HepG2 (cell line): ENCODE results near the gene TJP2. TPM values are rescaled to one million over a fixed set of nuclear protein-coding genes. Genes with fewer than 3 reads are reported as not detected.

Source experiments
- ATAC-seq: fragments of 200-7000 bp; cut with Tn5 transposase; 3 replicates; pipeline ENCODE4 v1.9.1; 2020; ENCODE audit warnings: mild to moderate bottlenecking, moderate library complexity
- BruUV-seq: library from RNA; stranded (reverse); fragments of 400-500 nt; replicated peaks from 2 replicates; lab custom pipeline; 2021; lab: Mats Ljungman, UMichigan
- CTCF ChIA-PET: fragments of 300-600 bp; formaldehyde crosslinking; extraction: SDS; loops from one replicate; lab custom pipeline; 2021; ENCODE audit warnings: low total read pairs, inconsistent platforms, low intra/inter-chr PET ratio; lab: Yijun Ruan, JAX
- POLR2A ChIA-PET: fragments of 350-600 bp; sonication (Branson Sonifier 250); formaldehyde crosslinking; loops from one replicate; lab custom pipeline; 2020; ENCODE audit warnings: antibody characterized with exemption, inconsistent platforms; lab: Yijun Ruan, JAX
- DNase-seq: peaks from one replicate; pipeline ENCODE4 v3.0.0-alpha.2; 2015; ENCODE audit warnings: low spot score
- FAIRE-seq: peaks from 3 replicates; lab custom pipeline; 2011; peaks lifted over from hg19 to GRCh38; lab: Jason Lieb, UNC
- H2AFZ ChIP-seq: one replicate; pipeline ENCODE4 v1.6.1; 2011; ENCODE audit warnings: low read length, inconsistent platforms
- H3K27ac ChIP-seq: fragments of 300-600 bp; 3 replicates; pipeline ENCODE4 v1.8.0; 2011; ENCODE audit warnings: mixed run types, mild to moderate bottlenecking, mixed read lengths, low read length, inconsistent platforms; ENCODE audit not compliant: insufficient read depth; ENCODE audit errors: extremely low read length
- H3K27me3 ChIP-seq, 2 experiments: fragments of 200-600 bp in 1 of 2; 2 replicates in 1 of 2; 3 replicates in 1 of 2; pipeline versions ENCODE4 v1.6.0 to v1.8.0; 2011; ENCODE audit warnings: low read length in 2 of 2, mild to moderate bottlenecking in 2 of 2, moderate library complexity in 2 of 2, inconsistent platforms in 1 of 2; ENCODE audit not compliant: insufficient read depth in 2 of 2, control insufficient read depth in 1 of 2
- H3K36me3 ChIP-seq, 2 experiments: fragments of 200-600 bp in 1 of 2; replicated peaks in 1 of 2; 2 replicates in 1 of 2; 3 replicates in 1 of 2; pipeline versions ENCODE4 v1.5.1 to v1.8.0; 2011; ENCODE audit warnings: low read length in 2 of 2, inconsistent platforms in 1 of 2; ENCODE audit not compliant: insufficient read depth in 2 of 2, control insufficient read depth in 1 of 2
- H3K4me1 ChIP-seq: 2 replicates; pipeline ENCODE4 v1.5.1; 2012; ENCODE audit warnings: low read length, inconsistent platforms; ENCODE audit not compliant: insufficient read depth
- H3K4me2 ChIP-seq: 2 replicates; pipeline ENCODE4 v1.6.0; 2011; ENCODE audit warnings: low read depth, low read length, inconsistent platforms
- H3K4me3 ChIP-seq, 3 experiments: fragments of 200-600 bp in 1 of 3; sonication (generic), shearing (Covaris generic) in 1 of 3; replicated peaks in 1 of 3; 2 replicates each; pipeline ENCODE4 v1.5.1; 2011 to 2016; ENCODE audit warnings: low read length in 3 of 3, inconsistent platforms in 2 of 3, low read depth in 2 of 3, mild to moderate bottlenecking in 2 of 3, control low read depth in 1 of 3, mixed read lengths in 1 of 3; ENCODE audit not compliant: insufficient read depth in 1 of 3
- H3K79me2 ChIP-seq: one replicate; pipeline ENCODE4 v1.6.1; 2011; ENCODE audit warnings: low read length, inconsistent platforms; ENCODE audit not compliant: insufficient read depth
- H3K9ac ChIP-seq: 2 replicates; pipeline ENCODE4 v1.6.0; 2011; ENCODE audit warnings: mild to moderate bottlenecking, low read depth, low read length, inconsistent platforms; ENCODE audit not compliant: insufficient read depth
- H3K9me3 ChIP-seq: 2 replicates; pipeline ENCODE4 v1.5.1; 2012; ENCODE audit warnings: mild to moderate bottlenecking, low read length
- H4K20me1 ChIP-seq: 2 replicates; pipeline ENCODE4 v1.6.0; 2011; ENCODE audit warnings: inconsistent platforms, mild to moderate bottlenecking, low read length, moderate library complexity; ENCODE audit not compliant: insufficient read depth
- CAMTA2 ChIP-seq: sonication (generic); formaldehyde crosslinking; IDR thresholded peaks from 2 replicates; pipeline ENCODE4 v1.4.0; 2020; ENCODE audit warnings: mild to moderate bottlenecking, missing genetic modification reagents, borderline replicate concordance
- FOXA1 ChIP-seq, 2 experiments: fragments of 450-650 bp in 1 of 2; sonication (generic) in 1 of 2; formaldehyde crosslinking in 1 of 2; IDR thresholded peaks; 2 replicates each; pipeline versions ENCODE4 v1.4.0 to v1.6.1; 2016 to 2020; ENCODE audit warnings: missing genetic modification reagents in 1 of 2
- FOXK2 ChIP-seq: fragments of 450-650 bp; IDR thresholded peaks from 2 replicates; pipeline ENCODE4 v1.6.1; 2016
- ZMYM4 ChIP-seq: sonication (generic); formaldehyde crosslinking; IDR thresholded peaks from 2 replicates; pipeline ENCODE4 v1.8.1; 2023; ENCODE audit warnings: mild to moderate bottlenecking, missing genetic modification reagents
- ZNF331 ChIP-seq: sonication (generic); formaldehyde crosslinking; IDR thresholded peaks from 2 replicates; pipeline ENCODE4 v1.4.0; 2020; ENCODE audit warnings: missing genetic modification reagents
- WGBS: methylation state at CpG from one replicate; pipeline ENCODE4 v1.1.6; 2017; ENCODE audit warnings: low lambda C conversion rate; 5-methylcytosine and 5-hydroxymethylcytosine counted together
- in situ Hi-C: cut with HindIII; loops from 2 replicates; pipeline ENCODE4 v1.10.0; 2017; ENCODE audit warnings: low pct_unique_long_range_greater_than_20kb; ENCODE audit not compliant: extremely low pct_ligation_motif_present
- intact Hi-C: fragments of 100-400 bp; cut with micrococcal nuclease; formaldehyde crosslinking; loops from one replicate; pipeline ENCODE4 v1.10.0; 2022; ENCODE audit not compliant: unreplicated experiment
- polyA plus RNA-seq, 8 experiments: library from polyadenylated mRNA; depleted of rRNA in 3 of 8; stranded (reverse) in 7 of 8; unstranded in 1 of 8; fragments of >200 nt; fragmentation: Illumina TruSeq in 4 of 8; extraction: Trizol in 4 of 8; gene quantifications; 2 replicates each; pipeline versions ENCODE4 v1.2.1 to v1.2.3, GENCODE V29; 2011 to 2016; ENCODE audit warnings: low read depth in 4 of 8, missing spikeins in 1 of 8, mixed read lengths in 1 of 8; ENCODE audit not compliant: insufficient read depth in 1 of 8
- total RNA-seq, 5 experiments: library from RNA; depleted of rRNA; stranded (reverse); fragments of >200 nt; fragmentation: Illumina TruSeq; extraction: Trizol; gene quantifications; 2 replicates each; pipeline ENCODE4 v1.2.3, GENCODE V29; 2016; ENCODE audit warnings: low read depth in 1 of 5
- TF ChIP-seq, protein P1 (sequence below): sonication (generic); formaldehyde crosslinking; IDR thresholded peaks from 2 replicates; pipeline ENCODE4 v1.4.0; 2020; ENCODE audit warnings: mild to moderate bottlenecking, missing genetic modification reagents, borderline replicate concordance
- TF ChIP-seq, protein P2 (sequence below): sonication (generic); formaldehyde crosslinking; IDR thresholded peaks from 2 replicates; pipeline ENCODE4 v1.5.1; 2020; ENCODE audit warnings: mild to moderate bottlenecking, missing genetic modification reagents, borderline replicate concordance
- TF ChIP-seq, protein P3 (sequence below): sonication (generic); formaldehyde crosslinking; conservative IDR thresholded peaks from 2 replicates; pipeline ENCODE4 v1.4.0; 2020; ENCODE audit warnings: mild to moderate bottlenecking, missing genetic modification reagents, moderate library complexity

Gene TJP2
- total and polyA plus RNA-seq, 2 of the 13 experiments (the other 11 are each of a cell fraction or from before 2014, with no cell fraction given): 109 to 110 TPM

DNA sequence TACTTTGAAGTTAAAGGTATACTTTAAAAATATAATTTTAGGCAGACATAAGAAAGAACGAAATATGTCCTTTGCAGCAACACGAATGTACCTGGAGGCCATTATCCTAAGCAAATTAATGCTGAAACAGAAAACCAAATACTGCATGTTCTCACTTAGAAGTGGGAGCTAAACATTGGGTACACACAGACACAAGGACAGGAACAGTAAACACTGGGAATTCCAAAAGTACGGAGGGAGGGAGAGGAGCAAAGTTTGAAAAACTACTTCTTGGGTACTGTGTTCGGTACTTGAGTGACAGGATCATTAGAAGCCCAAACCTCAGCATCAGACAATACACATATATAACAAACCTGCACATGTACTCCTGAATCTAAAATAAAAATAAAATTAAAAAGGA lies 40.9 kb downstream of the TJP2 start:
- Histone ChIP-seq H3K4me2 (no peak overlapping the region), H4K20me1 (peaks cover 24% of the 10 kb centered on the region), H3K9ac (no peak overlapping the region), H3K27me3 (no peaks in the 10 kb centered on the region), H3K36me3 (peaks cover 13 to 47% of the 10 kb centered on the region in 2 experiments), H3K4me1 (peaks cover 27% of the 10 kb centered on the region), H3K79me2 (peaks cover 25% of the 10 kb centered on the region), H3K4me3 (no peak overlapping the region), H3K27ac (peak overlapping the region; percentile 22), H2AFZ (no peak overlapping the region), H3K9me3 (no peaks in the 10 kb centered on the region)
- in situ Hi-C loops: no loop called here
- ChIA-PET CTCF (no interaction called here), POLR2A (no interaction called here)
- no TSS peak for BruUV-seq
- DNase-seq (peak; percentile 29), ATAC-seq (peak; percentile 74), FAIRE-seq (no peak)
- intact Hi-C loops: no loop called here
- 45% methylated on average over 4 of the region's 4 CpGs for WGBS
- TF ChIP-seq CAMTA2 (no peak), ZNF331 (0 out of 2 replicates have a peak, but pooled peaks have one; percentile 26), FOXA1 (IDR thresholded peaks at IDR 0.05) (no peak), FOXA1 (CRISPR knock-in tag; IDR thresholded peaks at IDR 0.05) (peak; percentile 65), FOXK2 (peak; percentile 14; the same call in 1 of the 2 replicates), ZMYM4 (peak; percentile 32; the same call in 1 of the 2 replicates)
- TF ChIP-seq, protein P1, sequence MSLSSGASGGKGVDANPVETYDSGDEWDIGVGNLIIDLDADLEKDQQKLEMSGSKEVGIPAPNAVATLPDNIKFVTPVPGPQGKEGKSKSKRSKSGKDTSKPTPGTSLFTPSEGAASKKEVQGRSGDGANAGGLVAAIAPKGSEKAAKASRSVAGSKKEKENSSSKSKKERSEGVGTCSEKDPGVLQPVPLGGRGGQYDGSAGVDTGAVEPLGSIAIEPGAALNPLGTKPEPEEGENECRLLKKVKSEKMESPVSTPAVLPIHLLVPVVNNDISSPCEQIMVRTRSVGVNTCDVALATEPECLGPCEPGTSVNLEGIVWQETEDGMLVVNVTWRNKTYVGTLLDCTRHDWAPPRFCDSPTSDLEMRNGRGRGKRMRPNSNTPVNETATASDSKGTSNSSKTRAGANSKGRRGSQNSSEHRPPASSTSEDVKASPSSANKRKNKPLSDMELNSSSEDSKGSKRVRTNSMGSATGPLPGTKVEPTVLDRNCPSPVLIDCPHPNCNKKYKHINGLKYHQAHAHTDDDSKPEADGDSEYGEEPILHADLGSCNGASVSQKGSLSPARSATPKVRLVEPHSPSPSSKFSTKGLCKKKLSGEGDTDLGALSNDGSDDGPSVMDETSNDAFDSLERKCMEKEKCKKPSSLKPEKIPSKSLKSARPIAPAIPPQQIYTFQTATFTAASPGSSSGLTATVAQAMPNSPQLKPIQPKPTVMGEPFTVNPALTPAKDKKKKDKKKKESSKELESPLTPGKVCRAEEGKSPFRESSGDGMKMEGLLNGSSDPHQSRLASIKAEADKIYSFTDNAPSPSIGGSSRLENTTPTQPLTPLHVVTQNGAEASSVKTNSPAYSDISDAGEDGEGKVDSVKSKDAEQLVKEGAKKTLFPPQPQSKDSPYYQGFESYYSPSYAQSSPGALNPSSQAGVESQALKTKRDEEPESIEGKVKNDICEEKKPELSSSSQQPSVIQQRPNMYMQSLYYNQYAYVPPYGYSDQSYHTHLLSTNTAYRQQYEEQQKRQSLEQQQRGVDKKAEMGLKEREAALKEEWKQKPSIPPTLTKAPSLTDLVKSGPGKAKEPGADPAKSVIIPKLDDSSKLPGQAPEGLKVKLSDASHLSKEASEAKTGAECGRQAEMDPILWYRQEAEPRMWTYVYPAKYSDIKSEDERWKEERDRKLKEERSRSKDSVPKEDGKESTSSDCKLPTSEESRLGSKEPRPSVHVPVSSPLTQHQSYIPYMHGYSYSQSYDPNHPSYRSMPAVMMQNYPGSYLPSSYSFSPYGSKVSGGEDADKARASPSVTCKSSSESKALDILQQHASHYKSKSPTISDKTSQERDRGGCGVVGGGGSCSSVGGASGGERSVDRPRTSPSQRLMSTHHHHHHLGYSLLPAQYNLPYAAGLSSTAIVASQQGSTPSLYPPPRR (CRISPR knock-in tag): 0 out of 2 replicates have a peak, but pooled peaks have one; percentile 25
- TF ChIP-seq, protein P2, sequence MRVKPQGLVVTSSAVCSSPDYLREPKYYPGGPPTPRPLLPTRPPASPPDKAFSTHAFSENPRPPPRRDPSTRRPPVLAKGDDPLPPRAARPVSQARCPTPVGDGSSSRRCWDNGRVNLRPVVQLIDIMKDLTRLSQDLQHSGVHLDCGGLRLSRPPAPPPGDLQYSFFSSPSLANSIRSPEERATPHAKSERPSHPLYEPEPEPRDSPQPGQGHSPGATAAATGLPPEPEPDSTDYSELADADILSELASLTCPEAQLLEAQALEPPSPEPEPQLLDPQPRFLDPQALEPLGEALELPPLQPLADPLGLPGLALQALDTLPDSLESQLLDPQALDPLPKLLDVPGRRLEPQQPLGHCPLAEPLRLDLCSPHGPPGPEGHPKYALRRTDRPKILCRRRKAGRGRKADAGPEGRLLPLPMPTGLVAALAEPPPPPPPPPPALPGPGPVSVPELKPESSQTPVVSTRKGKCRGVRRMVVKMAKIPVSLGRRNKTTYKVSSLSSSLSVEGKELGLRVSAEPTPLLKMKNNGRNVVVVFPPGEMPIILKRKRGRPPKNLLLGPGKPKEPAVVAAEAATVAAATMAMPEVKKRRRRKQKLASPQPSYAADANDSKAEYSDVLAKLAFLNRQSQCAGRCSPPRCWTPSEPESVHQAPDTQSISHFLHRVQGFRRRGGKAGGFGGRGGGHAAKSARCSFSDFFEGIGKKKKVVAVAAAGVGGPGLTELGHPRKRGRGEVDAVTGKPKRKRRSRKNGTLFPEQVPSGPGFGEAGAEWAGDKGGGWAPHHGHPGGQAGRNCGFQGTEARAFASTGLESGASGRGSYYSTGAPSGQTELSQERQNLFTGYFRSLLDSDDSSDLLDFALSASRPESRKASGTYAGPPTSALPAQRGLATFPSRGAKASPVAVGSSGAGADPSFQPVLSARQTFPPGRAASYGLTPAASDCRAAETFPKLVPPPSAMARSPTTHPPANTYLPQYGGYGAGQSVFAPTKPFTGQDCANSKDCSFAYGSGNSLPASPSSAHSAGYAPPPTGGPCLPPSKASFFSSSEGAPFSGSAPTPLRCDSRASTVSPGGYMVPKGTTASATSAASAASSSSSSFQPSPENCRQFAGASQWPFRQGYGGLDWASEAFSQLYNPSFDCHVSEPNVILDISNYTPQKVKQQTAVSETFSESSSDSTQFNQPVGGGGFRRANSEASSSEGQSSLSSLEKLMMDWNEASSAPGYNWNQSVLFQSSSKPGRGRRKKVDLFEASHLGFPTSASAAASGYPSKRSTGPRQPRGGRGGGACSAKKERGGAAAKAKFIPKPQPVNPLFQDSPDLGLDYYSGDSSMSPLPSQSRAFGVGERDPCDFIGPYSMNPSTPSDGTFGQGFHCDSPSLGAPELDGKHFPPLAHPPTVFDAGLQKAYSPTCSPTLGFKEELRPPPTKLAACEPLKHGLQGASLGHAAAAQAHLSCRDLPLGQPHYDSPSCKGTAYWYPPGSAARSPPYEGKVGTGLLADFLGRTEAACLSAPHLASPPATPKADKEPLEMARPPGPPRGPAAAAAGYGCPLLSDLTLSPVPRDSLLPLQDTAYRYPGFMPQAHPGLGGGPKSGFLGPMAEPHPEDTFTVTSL (CRISPR knock-in tag): 0 out of 2 replicates have a peak, but pooled peaks have one; percentile 40
- TF ChIP-seq, protein P3, sequence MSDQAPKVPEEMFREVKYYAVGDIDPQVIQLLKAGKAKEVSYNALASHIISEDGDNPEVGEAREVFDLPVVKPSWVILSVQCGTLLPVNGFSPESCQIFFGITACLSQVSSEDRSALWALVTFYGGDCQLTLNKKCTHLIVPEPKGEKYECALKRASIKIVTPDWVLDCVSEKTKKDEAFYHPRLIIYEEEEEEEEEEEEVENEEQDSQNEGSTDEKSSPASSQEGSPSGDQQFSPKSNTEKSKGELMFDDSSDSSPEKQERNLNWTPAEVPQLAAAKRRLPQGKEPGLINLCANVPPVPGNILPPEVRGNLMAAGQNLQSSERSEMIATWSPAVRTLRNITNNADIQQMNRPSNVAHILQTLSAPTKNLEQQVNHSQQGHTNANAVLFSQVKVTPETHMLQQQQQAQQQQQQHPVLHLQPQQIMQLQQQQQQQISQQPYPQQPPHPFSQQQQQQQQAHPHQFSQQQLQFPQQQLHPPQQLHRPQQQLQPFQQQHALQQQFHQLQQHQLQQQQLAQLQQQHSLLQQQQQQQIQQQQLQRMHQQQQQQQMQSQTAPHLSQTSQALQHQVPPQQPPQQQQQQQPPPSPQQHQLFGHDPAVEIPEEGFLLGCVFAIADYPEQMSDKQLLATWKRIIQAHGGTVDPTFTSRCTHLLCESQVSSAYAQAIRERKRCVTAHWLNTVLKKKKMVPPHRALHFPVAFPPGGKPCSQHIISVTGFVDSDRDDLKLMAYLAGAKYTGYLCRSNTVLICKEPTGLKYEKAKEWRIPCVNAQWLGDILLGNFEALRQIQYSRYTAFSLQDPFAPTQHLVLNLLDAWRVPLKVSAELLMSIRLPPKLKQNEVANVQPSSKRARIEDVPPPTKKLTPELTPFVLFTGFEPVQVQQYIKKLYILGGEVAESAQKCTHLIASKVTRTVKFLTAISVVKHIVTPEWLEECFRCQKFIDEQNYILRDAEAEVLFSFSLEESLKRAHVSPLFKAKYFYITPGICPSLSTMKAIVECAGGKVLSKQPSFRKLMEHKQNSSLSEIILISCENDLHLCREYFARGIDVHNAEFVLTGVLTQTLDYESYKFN: peak; percentile 47
